ENCODE results near the gene PLA2G4E. TPM values are rescaled to one million over a fixed set of nuclear protein-coding genes. Genes with fewer than 3 reads are reported as not detected.

PLA2G4E gene
- total and polyA plus RNA-seq, 7 donors = 0.13 TPM; not detected in 6

DNA sequence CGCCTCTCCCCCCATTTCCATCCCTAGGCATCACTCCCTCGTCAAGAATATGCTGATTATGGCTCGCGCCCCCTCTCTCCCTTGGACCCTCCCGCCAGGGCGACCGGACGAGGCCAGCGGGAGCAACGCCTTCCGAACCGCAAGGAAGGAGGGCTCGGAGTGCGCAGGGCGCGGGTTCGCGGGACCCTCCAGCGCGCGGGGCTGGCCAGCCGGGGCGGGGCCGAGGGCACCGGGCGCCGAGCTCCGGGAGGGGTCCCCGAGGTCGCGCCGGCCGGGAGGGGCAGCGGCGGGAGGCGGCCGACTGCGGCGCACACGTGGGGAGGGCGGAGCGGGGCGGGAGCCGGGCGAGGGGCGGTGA lies 49.0 kb downstream of the PLA2G4E start:
- no peak for DNase-seq

GRCh38 chr15:41971089-41971894 lies 49.5 kb downstream of the PLA2G4E start:
- Histone ChIP-seq H3K27ac (peak overlapping the region; percentile 77 to 89 (median 82)), H3K36me3 (no peaks in the 10 kb centered on the region), H3K9me3 (no peaks in the 10 kb centered on the region), H3K4me1 (peaks cover 0 to 11% (median 5%) of the 10 kb centered on the region in 4 donors), H3K27me3 (no peaks in the 10 kb centered on the region), H3K4me3 (peak overlapping the region; percentile 72 to 91 (median 79))
- peak; percentile 79 for DNase-seq
- peak in 1 of 2 donors; percentile 24 for TF ChIP-seq POLR2A (IDR thresholded peaks at IDR 0.05)
- TF ChIP-seq, protein P1, sequence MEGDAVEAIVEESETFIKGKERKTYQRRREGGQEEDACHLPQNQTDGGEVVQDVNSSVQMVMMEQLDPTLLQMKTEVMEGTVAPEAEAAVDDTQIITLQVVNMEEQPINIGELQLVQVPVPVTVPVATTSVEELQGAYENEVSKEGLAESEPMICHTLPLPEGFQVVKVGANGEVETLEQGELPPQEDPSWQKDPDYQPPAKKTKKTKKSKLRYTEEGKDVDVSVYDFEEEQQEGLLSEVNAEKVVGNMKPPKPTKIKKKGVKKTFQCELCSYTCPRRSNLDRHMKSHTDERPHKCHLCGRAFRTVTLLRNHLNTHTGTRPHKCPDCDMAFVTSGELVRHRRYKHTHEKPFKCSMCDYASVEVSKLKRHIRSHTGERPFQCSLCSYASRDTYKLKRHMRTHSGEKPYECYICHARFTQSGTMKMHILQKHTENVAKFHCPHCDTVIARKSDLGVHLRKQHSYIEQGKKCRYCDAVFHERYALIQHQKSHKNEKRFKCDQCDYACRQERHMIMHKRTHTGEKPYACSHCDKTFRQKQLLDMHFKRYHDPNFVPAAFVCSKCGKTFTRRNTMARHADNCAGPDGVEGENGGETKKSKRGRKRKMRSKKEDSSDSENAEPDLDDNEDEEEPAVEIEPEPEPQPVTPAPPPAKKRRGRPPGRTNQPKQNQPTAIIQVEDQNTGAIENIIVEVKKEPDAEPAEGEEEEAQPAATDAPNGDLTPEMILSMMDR (IDR thresholded peaks at IDR 0.05) = peak in 1 of 4 experiments; percentile 13
- no peak for TF ChIP-seq EP300 (IDR thresholded peaks at IDR 0.05)
- TF ChIP-seq POLR2AphosphoS5 (IDR thresholded peaks at IDR 0.05) = peak; percentile 18 to 67 (median 62)
- 5 to 6% methylated on average over 16 of the region's 16 CpGs for WGBS, 2 donors
- intact Hi-C loops (cut with DNase I) = no loop called here

More for the DNA sequence above, 49.0 kb downstream of the PLA2G4E start:
- TF ChIP-seq, protein P1 (IDR thresholded peaks at IDR 0.05) = no peak
- no peak for TF ChIP-seq EP300 (IDR thresholded peaks at IDR 0.05)
- no peak for TF ChIP-seq POLR2A (IDR thresholded peaks at IDR 0.05)
- TF ChIP-seq POLR2AphosphoS5 (IDR thresholded peaks at IDR 0.05) = no peak
- Histone ChIP-seq H3K36me3 (no peaks in the 10 kb centered on the region), H3K27me3 (no peaks in the 10 kb centered on the region), H3K4me3 (peak overlapping the region; percentile 72 to 91 (median 79)), H3K27ac (peak overlapping the region; percentile 77 to 89 (median 82)), H3K4me1 (peaks cover 0 to 11% (median 5%) of the 10 kb centered on the region in 4 donors), H3K9me3 (no peaks in the 10 kb centered on the region)
- WGBS, 2 donors = 1% methylated on average over 46 of the region's 46 CpGs
- intact Hi-C loops (cut with DNase I) = loop anchor here (2.0 kb wide), 1 partner anchor 143 kb away; the partner anchor contains the start of gene JMJD7

GRCh38 chr15:41970456-41970855 lies 50.4 kb downstream of the PLA2G4E start:
- no peaks in the 10 kb centered on the region for H3K9me3 ChIP-seq
- TF ChIP-seq EP300 (IDR thresholded peaks at IDR 0.05) = no peak
- TF ChIP-seq POLR2AphosphoS5 (IDR thresholded peaks at IDR 0.05) = no peak
- intact Hi-C loops (cut with DNase I) = no loop called here
- DNase-seq = peak; percentile 29
- peaks cover 0 to 17% (median 6%) of the 10 kb centered on the region in 4 donors for H3K4me1 ChIP-seq
- no peaks in the 10 kb centered on the region for H3K27me3 ChIP-seq
- H3K27ac ChIP-seq = peak overlapping the region in 3 of 4 donors; percentile 19 to 82 (median 55)
- H3K36me3 ChIP-seq = no peaks in the 10 kb centered on the region
- 83 to 94% methylated on average over 1 of the region's 1 CpG for WGBS, 2 donors
- H3K4me3 ChIP-seq = peak overlapping the region in 2 of 4 donors; percentile 72 to 91

GRCh38 chr15:41969851-41970431 lies 50.9 kb downstream of the PLA2G4E start:
- H3K27me3 ChIP-seq = no peaks in the 10 kb centered on the region
- TF ChIP-seq EP300 (IDR thresholded peaks at IDR 0.05) = no peak
- TF ChIP-seq POLR2AphosphoS5 (IDR thresholded peaks at IDR 0.05) = no peak
- TF ChIP-seq, protein P1 (IDR thresholded peaks at IDR 0.05) = no peak
- no peak for TF ChIP-seq POLR2A (IDR thresholded peaks at IDR 0.05)
- peak overlapping the region in 3 of 4 donors; percentile 19 to 82 (median 55) for H3K27ac ChIP-seq
- intact Hi-C loops (cut with DNase I) = no loop called here
- no peaks in the 10 kb centered on the region for H3K36me3 ChIP-seq
- no peak for DNase-seq
- 45 to 49% methylated on average over 3 of the region's 3 CpGs for WGBS, 2 donors
- H3K4me3 ChIP-seq = peak overlapping the region in 1 of 4 donors; percentile 91
- H3K4me1 ChIP-seq = peaks cover 0 to 17% (median 6%) of the 10 kb centered on the region in 4 donors
- H3K9me3 ChIP-seq = no peaks in the 10 kb centered on the region

- TF ChIP-seq EP300 (IDR thresholded peaks at IDR 0.05) (no peak), POLR2A (IDR thresholded peaks at IDR 0.05) (no peak), POLR2AphosphoS5 (IDR thresholded peaks at IDR 0.05) (no peak)
- TF ChIP-seq, protein P1 (IDR thresholded peaks at IDR 0.05) = no peak
- WGBS, 2 donors = 58 to 73% methylated on average over 4 of the region's 4 CpGs
- peaks cover 0 to 17% (median 6%) of the 10 kb centered on the region in 4 donors for H3K4me1 ChIP-seq
- DNase-seq = no peak
- no peaks in the 10 kb centered on the region for H3K27me3 ChIP-seq
- no peaks in the 10 kb centered on the region for H3K36me3 ChIP-seq
- no peak overlapping the region for H3K4me3 ChIP-seq
- H3K9me3 ChIP-seq = no peaks in the 10 kb centered on the region
- intact Hi-C loops (cut with DNase I) = no loop called here
- H3K27ac ChIP-seq = peak overlapping the region in 3 of 4 donors; percentile 39 to 82 (median 55)
These were observed 52.1 kb downstream of the PLA2G4E start for GRCh38 chr15:41968701-41969100.
